Psoas muscle (tissue), 8 donors: ENCODE measurements around the gene HVCN1. TPM values are rescaled to one million over a fixed set of nuclear protein-coding genes. Genes with fewer than 3 reads are reported as not detected.
"Not testable (repeated sequence)": the region's sequence is repeated elsewhere in the genome, so short reads cannot be mapped to it uniquely, and the experiment has no call there.

ENCODE experiments used
- ATAC-seq, 4 donors: fragments of 200-7000 bp; cut with Tn5 transposase; one replicate each; pipeline ENCODE4 v1.9.1; 2020; ENCODE audit warnings: moderate library complexity in 3 of 4, mild to moderate bottlenecking in 2 of 4
- DNase-seq, 2 donors: peaks; one replicate each; pipeline ENCODE4 v3.0.0-alpha.2; 2020
- H3K27ac ChIP-seq: fragments of 200-600 bp; one replicate; pipeline ENCODE4 v1.8.0; 2022
- H3K27me3 ChIP-seq, 3 donors: fragments of 200-600 bp in 1 of 3; one replicate each; pipeline versions ENCODE4 v1.6.1 to v1.8.0; 2013 to 2022; ENCODE audit warnings: low read length in 2 of 3, mild to moderate bottlenecking in 2 of 3, moderate library complexity in 1 of 3; ENCODE audit not compliant: insufficient read depth in 3 of 3
- H3K36me3 ChIP-seq, 2 donors: fragments of 200-600 bp in 1 of 2; one replicate each; pipeline versions ENCODE4 v1.6.1 to v1.8.0; 2013 to 2022; ENCODE audit warnings: low read depth in 1 of 2, mild to moderate bottlenecking in 1 of 2, moderate library complexity in 1 of 2; ENCODE audit not compliant: insufficient read depth in 1 of 2
- H3K4me1 ChIP-seq: fragments of 200-600 bp; one replicate; pipeline ENCODE4 v1.8.0; 2022
- H3K4me3 ChIP-seq: fragments of 200-600 bp; one replicate; pipeline ENCODE4 v1.8.0; 2022; ENCODE audit warnings: mild to moderate bottlenecking
- H3K9me3 ChIP-seq: fragments of 200-600 bp; one replicate; pipeline ENCODE4 v1.8.0; 2022
- WGBS, 3 donors: extraction: QIAGEN DNeasy Blood & Tissue Kit; methylation state at CpG; one replicate each; pipeline versions ENCODE4 v1.1.6 to v1.1.7; 2013; 5-methylcytosine and 5-hydroxymethylcytosine counted together
- intact Hi-C, 2 donors: fragments of 100-400 bp; cut with DNase I; formaldehyde crosslinking; loops; one replicate each; pipeline versions ENCODE4 v1.11.0 to v1.14.2; 2022
- polyA plus RNA-seq, 3 donors: library from polyadenylated mRNA; stranded (reverse); fragments of 200-250 nt; gene quantifications; one replicate each; pipeline ENCODE4 v1.2.3, GENCODE V29; 2013
- total RNA-seq, 4 donors: library from RNA; stranded (reverse); fragmentation: NEBNext Ultra II Directional in 2 of 4; extraction: Animal tissue kit (Norgen Biotek cat#: 25700) in 2 of 4; gene quantifications; one replicate each; pipeline versions ENCODE4 v1.2.1 to v1.2.4, GENCODE V29; 2021 to 2023
- TF ChIP-seq, protein P1 (sequence below): fragments of 200-600 bp; IDR thresholded peaks from one replicate; pipeline ENCODE4 v1.8.0; 2022; ENCODE audit warnings: antibody characterized with exemption
- donor health status: healthy with polysubstance abuse.
- donor health status: DM: no; HTN: no; CAD: no; lungs with moderate emphysema.
- donor health status: Bipolar disorder and iron deficiency.
- donor health status: healthy.
- donor health status: DM: yes; HTN: yes; CAD: no.
- donor health status: DM: no; HTN: no; CAD: no.
- donor health status: DM: no; HTN: no; CAD: no.
- donor health status: DM: yes; HTN: yes; CAD: no.

The HVCN1 gene
- total and polyA plus RNA-seq, 7 donors = 1.4 to 8.9 (median 3.1) TPM

DNA sequence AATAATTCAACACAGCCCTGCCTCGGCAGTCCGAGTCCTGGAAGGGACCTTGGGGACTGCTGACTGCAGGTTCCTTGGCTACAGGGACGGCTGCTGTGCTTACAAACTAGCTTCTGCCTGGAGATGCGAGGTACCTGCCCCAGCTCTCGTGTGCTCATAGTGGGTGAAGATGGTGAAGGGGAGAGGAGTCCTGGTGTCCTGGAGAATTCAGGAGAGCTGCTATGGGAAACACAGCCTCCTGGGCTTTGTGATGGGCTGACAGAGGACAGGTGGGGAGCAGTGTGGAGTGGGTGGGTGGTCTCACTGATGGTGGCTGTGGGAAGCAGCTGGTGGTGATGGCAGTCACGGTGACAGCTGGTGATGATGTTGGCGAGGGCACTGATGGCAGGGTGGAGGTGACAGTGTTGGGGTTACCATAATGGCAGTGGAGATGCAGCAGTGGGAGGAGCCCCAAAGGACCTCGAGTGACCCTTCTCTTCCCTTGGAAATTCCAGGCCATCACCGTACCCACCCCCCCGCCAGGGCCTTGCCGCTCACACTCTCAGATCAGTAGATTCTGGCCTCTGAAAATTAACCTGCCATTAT lies 32.8 kb downstream of the HVCN1 start:
- Histone ChIP-seq H3K27me3 (peaks cover 0 to 2% (median 0%) of the 10 kb centered on the region in 3 donors), H3K27ac (no peak overlapping the region), H3K4me3 (no peak overlapping the region), H3K9me3 (no peaks in the 10 kb centered on the region), H3K4me1 (no peaks in the 10 kb centered on the region), H3K36me3 (peaks cover 0 to 7% of the 10 kb centered on the region in 2 donors)
- WGBS, 3 donors = 56 to 65% (median 61%) methylated on average over 11 of the region's 11 CpGs
- intact Hi-C loops = no loop called here
- DNase-seq (no peak), ATAC-seq (no peak)
- TF ChIP-seq, protein P1, sequence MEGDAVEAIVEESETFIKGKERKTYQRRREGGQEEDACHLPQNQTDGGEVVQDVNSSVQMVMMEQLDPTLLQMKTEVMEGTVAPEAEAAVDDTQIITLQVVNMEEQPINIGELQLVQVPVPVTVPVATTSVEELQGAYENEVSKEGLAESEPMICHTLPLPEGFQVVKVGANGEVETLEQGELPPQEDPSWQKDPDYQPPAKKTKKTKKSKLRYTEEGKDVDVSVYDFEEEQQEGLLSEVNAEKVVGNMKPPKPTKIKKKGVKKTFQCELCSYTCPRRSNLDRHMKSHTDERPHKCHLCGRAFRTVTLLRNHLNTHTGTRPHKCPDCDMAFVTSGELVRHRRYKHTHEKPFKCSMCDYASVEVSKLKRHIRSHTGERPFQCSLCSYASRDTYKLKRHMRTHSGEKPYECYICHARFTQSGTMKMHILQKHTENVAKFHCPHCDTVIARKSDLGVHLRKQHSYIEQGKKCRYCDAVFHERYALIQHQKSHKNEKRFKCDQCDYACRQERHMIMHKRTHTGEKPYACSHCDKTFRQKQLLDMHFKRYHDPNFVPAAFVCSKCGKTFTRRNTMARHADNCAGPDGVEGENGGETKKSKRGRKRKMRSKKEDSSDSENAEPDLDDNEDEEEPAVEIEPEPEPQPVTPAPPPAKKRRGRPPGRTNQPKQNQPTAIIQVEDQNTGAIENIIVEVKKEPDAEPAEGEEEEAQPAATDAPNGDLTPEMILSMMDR = no peak

DNA sequence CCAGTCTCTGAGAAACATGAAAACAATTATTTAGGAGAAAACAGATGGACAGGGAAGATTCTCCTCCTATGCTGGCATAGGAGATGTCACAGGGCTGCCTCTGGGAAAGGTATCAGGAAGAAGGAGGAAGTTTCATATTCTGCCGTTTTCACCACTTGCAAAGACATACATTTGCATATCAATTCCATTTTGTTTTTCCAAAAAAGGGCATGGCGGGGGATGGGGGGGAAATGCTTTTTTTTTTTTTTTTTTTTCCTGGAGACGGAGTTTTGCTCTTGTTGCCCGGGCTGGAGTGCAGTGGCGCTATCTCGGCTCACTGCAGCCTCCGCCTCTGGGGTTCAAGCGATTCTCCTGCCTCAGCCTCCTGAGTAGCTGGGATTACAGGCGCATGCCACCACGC lies 34.7 kb downstream of the HVCN1 start:
- H3K27me3 ChIP-seq, H3K4me3 ChIP-seq, H3K4me1 ChIP-seq, H3K9me3 ChIP-seq, DNase-seq, H3K27ac ChIP-seq, intact Hi-C loops, ATAC-seq: not testable (repeated sequence)
- peaks cover 0 to 23% of the 10 kb centered on the region in 2 donors for H3K36me3 ChIP-seq
- 90 to 94% (median 92%) methylated on average over 10 of the region's 10 CpGs for WGBS, 3 donors

DNA sequence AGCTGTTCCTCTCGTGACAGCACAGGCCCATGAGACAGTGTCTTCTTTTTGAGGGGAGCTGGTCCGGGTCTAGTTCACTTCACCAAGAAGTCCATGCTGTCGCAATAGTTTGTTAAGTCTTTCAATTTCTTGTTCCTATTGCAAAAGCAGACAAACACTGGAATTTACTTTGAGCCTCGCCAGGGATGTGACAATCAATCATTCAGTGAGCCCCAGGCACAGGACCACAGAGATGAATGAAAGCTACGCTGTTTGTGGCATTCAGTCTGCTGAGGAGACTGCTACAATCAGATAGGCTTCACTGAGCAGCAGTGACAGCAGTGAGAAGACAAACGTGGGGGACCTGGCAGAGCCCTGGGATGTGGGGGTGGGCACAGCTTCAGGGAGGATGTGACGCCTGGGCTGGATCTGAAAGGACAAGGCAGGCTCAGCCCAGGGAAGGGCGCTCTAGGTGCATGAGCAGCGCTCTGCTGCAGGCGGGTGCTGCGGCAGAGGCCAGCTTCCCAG lies 39.5 kb downstream of the HVCN1 start:
- 83 to 89% (median 88%) methylated on average over 11 of the region's 11 CpGs for WGBS, 3 donors
- H3K4me1 ChIP-seq = no peaks in the 10 kb centered on the region
- DNase-seq = no peak
- no peak for ATAC-seq
- intact Hi-C loops = loop anchor here in 1 of 2 donors (5.0 kb wide), 1 partner anchor 38 kb away; the partner anchor contains the start of gene HVCN1
- no peak overlapping the region for H3K4me3 ChIP-seq
- no peaks in the 10 kb centered on the region for H3K9me3 ChIP-seq
- H3K36me3 ChIP-seq = peaks cover 0 to 57% of the 10 kb centered on the region in 2 donors
- no peak overlapping the region for H3K27ac ChIP-seq
- H3K27me3 ChIP-seq = no peaks in the 10 kb centered on the region
- TF ChIP-seq, protein P1 = no peak

- Histone ChIP-seq H3K36me3 (peaks cover 0 to 57% of the 10 kb centered on the region in 2 donors), H3K27ac (no peak overlapping the region), H3K27me3 (no peaks in the 10 kb centered on the region), H3K4me1 (no peaks in the 10 kb centered on the region), H3K4me3 (no peak overlapping the region), H3K9me3 (no peaks in the 10 kb centered on the region)
- intact Hi-C loops = loop anchor here in 1 of 2 donors (5.0 kb wide), 1 partner anchor 40 kb away; the partner anchor contains the start of gene HVCN1
- DNase-seq (no peak), ATAC-seq (no peak)
- 65 to 71% (median 66%) methylated on average over 7 of the region's 7 CpGs for WGBS, 3 donors
- TF ChIP-seq, protein P1 = no peak
These were observed 41.3 kb downstream of the HVCN1 start for GRCh38 chr12:110647631-110648040.

- Histone ChIP-seq H3K9me3 (no peaks in the 10 kb centered on the region), H3K4me1 (peaks cover 23% of the 10 kb centered on the region), H3K27me3 (no peaks in the 10 kb centered on the region), H3K36me3 (peaks cover 0 to 7% of the 10 kb centered on the region in 2 donors), H3K27ac (peak overlapping the region; percentile 23), H3K4me3 (peak overlapping the region; percentile 33)
- DNase-seq = peak in 1 of 2 donors; percentile 35
- ATAC-seq = no peak
- intact Hi-C loops = no loop called here
- TF ChIP-seq, protein P1 = no peak
- 41 to 51% (median 50%) methylated on average over 7 of the region's 7 CpGs for WGBS, 3 donors
These were observed 47.4 kb downstream of the HVCN1 start for GRCh38 chr12:110641521-110641920.
